Activated CD4-positive, alpha-beta T cell treated with anti-CD3 and anti-CD28 coated beads, Interleukin-2, amount 10 ng/mL, durations not matched to agents 7 days and 5 days (primary cell): Measurements from ENCODE around the gene CLCA2. TPM values are rescaled to one million over a fixed set of nuclear protein-coding genes. Genes with fewer than 3 reads are reported as not detected.

Source experiments
- CTCF ChIA-PET: fragments of 350-600 bp; sonication (Branson Sonifier 250); formaldehyde crosslinking; loops from one replicate; lab custom pipeline; 2021; ENCODE audit warnings: antibody characterized with exemption; lab: Charles Lee
- POLR2A ChIA-PET: fragments of 350-600 bp; sonication (Branson Sonifier 250); formaldehyde crosslinking; loops from one replicate; lab custom pipeline; 2021; ENCODE audit warnings: antibody characterized with exemption; lab: Charles Lee
- DNase-seq: peaks from one replicate; pipeline ENCODE4 v3.0.0-alpha.2; 2020
- H3K27ac Mint-ChIP-seq: one replicate; pipeline ENCODE4 v1.8.0; 2021; ENCODE audit warnings: mild to moderate bottlenecking, moderate library complexity, mixed read lengths
- H3K27me3 Mint-ChIP-seq: one replicate; pipeline ENCODE4 v1.8.0; 2021; ENCODE audit warnings: mixed read lengths
- H3K36me3 Mint-ChIP-seq: one replicate; pipeline ENCODE4 v1.8.0; 2021; ENCODE audit warnings: low read depth, mixed read lengths
- H3K4me1 Mint-ChIP-seq: one replicate; pipeline ENCODE4 v1.8.0; 2021; ENCODE audit warnings: mixed read lengths
- H3K4me3 Mint-ChIP-seq: one replicate; pipeline ENCODE4 v1.8.0; 2021; ENCODE audit warnings: mild to moderate bottlenecking, moderate library complexity, mixed read lengths
- H3K9me3 Mint-ChIP-seq: one replicate; pipeline ENCODE4 v1.8.0; 2021; ENCODE audit warnings: mixed read lengths
- total RNA-seq, 2 experiments: library from RNA; stranded (reverse); gene quantifications; one replicate each; pipeline ENCODE4 v1.2.3, GENCODE V29; 2021

The CLCA2 gene
- total RNA-seq, 2 experiments from 2014 or later, result not detected

- H3K9me3 Mint-ChIP-seq, result no peaks in the 10 kb centered on the region
- ChIA-PET CTCF (no interaction called here), POLR2A (no interaction called here)
- no peaks in the 10 kb centered on the region for H3K4me1 Mint-ChIP-seq
- no peak overlapping the region for H3K27ac Mint-ChIP-seq
- H3K4me3 Mint-ChIP-seq, result no peak overlapping the region
- no peak for DNase-seq
- no peaks in the 10 kb centered on the region for H3K36me3 Mint-ChIP-seq
- H3K27me3 Mint-ChIP-seq, result peaks cover 14% of the 10 kb centered on the region
Observed at GRCh38 chr1:86434059-86434458, 10.1 kb downstream of the CLCA2 start.

- no peaks in the 10 kb centered on the region for H3K36me3 Mint-ChIP-seq
- no peaks in the 10 kb centered on the region for H3K9me3 Mint-ChIP-seq
- POLR2A ChIA-PET, result no interaction called here
- H3K4me1 Mint-ChIP-seq, result no peaks in the 10 kb centered on the region
- H3K27me3 Mint-ChIP-seq, result peaks cover 17% of the 10 kb centered on the region
- no peak for DNase-seq
- no peak overlapping the region for H3K4me3 Mint-ChIP-seq
- CTCF ChIA-PET, result interaction anchor here (1.2 kb wide), 1 partner anchor 51 kb away, joined by 4 read pairs; no protein-coding TSS in a partner anchor
- H3K27ac Mint-ChIP-seq, result no peak overlapping the region
Observed at GRCh38 chr1:86435327-86435726, 11.4 kb downstream of the CLCA2 start.

- no peak for DNase-seq
- POLR2A ChIA-PET, result no interaction called here
- Mint-ChIP-seq H3K4me3 (no peak overlapping the region), H3K36me3 (no peaks in the 10 kb centered on the region), H3K4me1 (no peaks in the 10 kb centered on the region), H3K9me3 (no peaks in the 10 kb centered on the region), H3K27ac (no peak overlapping the region), H3K27me3 (peaks cover 17% of the 10 kb centered on the region)
- CTCF ChIA-PET, result interaction anchor here (1.2 kb wide), 1 partner anchor 52 kb away, joined by 4 read pairs; no protein-coding TSS in a partner anchor
Observed at GRCh38 chr1:86436041-86436440, 12.1 kb downstream of the CLCA2 start.

- H3K27ac Mint-ChIP-seq, result peak overlapping the region; percentile 47
- H3K27me3 Mint-ChIP-seq, result peaks cover 12% of the 10 kb centered on the region
- ChIA-PET POLR2A (no interaction called here), CTCF (no interaction called here)
- no peak overlapping the region for H3K4me3 Mint-ChIP-seq
- peak; percentile 65 for DNase-seq
- no peaks in the 10 kb centered on the region for H3K36me3 Mint-ChIP-seq
- peaks cover 10% of the 10 kb centered on the region for H3K4me1 Mint-ChIP-seq
- H3K9me3 Mint-ChIP-seq, result no peaks in the 10 kb centered on the region
Observed at GRCh38 chr1:86441581-86441980, 17.6 kb downstream of the CLCA2 start.

GRCh38 chr1:86441997-86442396 lies 18.0 kb downstream of the CLCA2 start:
- H3K27ac Mint-ChIP-seq, result no peak overlapping the region
- POLR2A ChIA-PET, result no interaction called here
- H3K36me3 Mint-ChIP-seq, result no peaks in the 10 kb centered on the region
- CTCF ChIA-PET, result no interaction called here
- peaks cover 10% of the 10 kb centered on the region for H3K4me1 Mint-ChIP-seq
- H3K27me3 Mint-ChIP-seq, result peaks cover 9% of the 10 kb centered on the region
- no peaks in the 10 kb centered on the region for H3K9me3 Mint-ChIP-seq
- no peak overlapping the region for H3K4me3 Mint-ChIP-seq
- DNase-seq, result no peak

GRCh38 chr1:86445919-86446318 lies 21.9 kb downstream of the CLCA2 start:
- no peaks in the 10 kb centered on the region for H3K9me3 Mint-ChIP-seq
- POLR2A ChIA-PET, result no interaction called here
- H3K36me3 Mint-ChIP-seq, result no peaks in the 10 kb centered on the region
- no peak overlapping the region for H3K27ac Mint-ChIP-seq
- peaks cover 10% of the 10 kb centered on the region for H3K4me1 Mint-ChIP-seq
- no peak for DNase-seq
- H3K4me3 Mint-ChIP-seq, result no peak overlapping the region
- CTCF ChIA-PET, result no interaction called here
- H3K27me3 Mint-ChIP-seq, result no peaks in the 10 kb centered on the region

- Mint-ChIP-seq H3K9me3 (no peaks in the 10 kb centered on the region), H3K4me3 (no peak overlapping the region), H3K27ac (no peak overlapping the region), H3K4me1 (no peaks in the 10 kb centered on the region), H3K36me3 (no peaks in the 10 kb centered on the region), H3K27me3 (no peaks in the 10 kb centered on the region)
- DNase-seq, result no peak
- ChIA-PET CTCF (no interaction called here), POLR2A (no interaction called here)
Observed at GRCh38 chr1:86447198-86447790, 23.3 kb downstream of the CLCA2 start.

- CTCF ChIA-PET, result no interaction called here
- no peak overlapping the region for H3K27ac Mint-ChIP-seq
- POLR2A ChIA-PET, result no interaction called here
Observed at GRCh38 chr1:86448670-86449069, 24.7 kb downstream of the CLCA2 start.

GRCh38 chr1:86449103-86449502 lies 25.1 kb downstream of the CLCA2 start:
- Mint-ChIP-seq H3K27me3 (no peaks in the 10 kb centered on the region), H3K36me3 (no peaks in the 10 kb centered on the region), H3K9me3 (no peaks in the 10 kb centered on the region), H3K4me3 (no peak overlapping the region), H3K4me1 (no peaks in the 10 kb centered on the region), H3K27ac (no peak overlapping the region)
- DNase-seq, result no peak
- CTCF ChIA-PET, result no interaction called here
- POLR2A ChIA-PET, result no interaction called here

More at GRCh38 chr1:86448670-86449069, 24.7 kb downstream of the CLCA2 start:
- Mint-ChIP-seq H3K27me3 (no peaks in the 10 kb centered on the region), H3K4me1 (no peaks in the 10 kb centered on the region), H3K4me3 (no peak overlapping the region), H3K36me3 (no peaks in the 10 kb centered on the region), H3K9me3 (no peaks in the 10 kb centered on the region)
- no peak for DNase-seq

- Mint-ChIP-seq H3K9me3 (no peaks in the 10 kb centered on the region), H3K36me3 (no peaks in the 10 kb centered on the region), H3K27ac (no peak overlapping the region), H3K27me3 (no peaks in the 10 kb centered on the region), H3K4me3 (no peak overlapping the region), H3K4me1 (no peaks in the 10 kb centered on the region)
- no peak for DNase-seq
- CTCF ChIA-PET, result no interaction called here
- POLR2A ChIA-PET, result interaction anchor here (0.5 kb wide), 1 partner anchor 824 kb away, joined by 3 read pairs; no protein-coding TSS in a partner anchor
Observed at GRCh38 chr1:86450847-86451246, 26.9 kb downstream of the CLCA2 start.

GRCh38 chr1:86453664-86454063 lies 29.7 kb downstream of the CLCA2 start:
- Mint-ChIP-seq H3K9me3 (no peaks in the 10 kb centered on the region), H3K4me1 (no peaks in the 10 kb centered on the region), H3K4me3 (no peak overlapping the region), H3K36me3 (no peaks in the 10 kb centered on the region), H3K27me3 (no peaks in the 10 kb centered on the region), H3K27ac (no peak overlapping the region)
- DNase-seq, result no peak
- ChIA-PET CTCF (no interaction called here), POLR2A (no interaction called here)

- no peaks in the 10 kb centered on the region for H3K4me1 Mint-ChIP-seq
- H3K9me3 Mint-ChIP-seq, result no peaks in the 10 kb centered on the region
- no peaks in the 10 kb centered on the region for H3K27me3 Mint-ChIP-seq
- DNase-seq, result no peak
- H3K4me3 Mint-ChIP-seq, result no peak overlapping the region
- CTCF ChIA-PET, result interaction anchor here (0.6 kb wide), 1 partner anchor 940 kb away, joined by 5 read pairs; no protein-coding TSS in a partner anchor
- no peaks in the 10 kb centered on the region for H3K36me3 Mint-ChIP-seq
- no peak overlapping the region for H3K27ac Mint-ChIP-seq
- POLR2A ChIA-PET, result no interaction called here
Observed at GRCh38 chr1:86455073-86455472, 31.1 kb downstream of the CLCA2 start.

- peaks cover 4% of the 10 kb centered on the region for H3K27me3 Mint-ChIP-seq
- ChIA-PET POLR2A (no interaction called here), CTCF (interaction anchor here (1.4 kb wide), 1 partner anchor 243 kb away, joined by 4 read pairs; the partner anchor contains the start of gene SH3GLB1)
- DNase-seq, result no peak
- no peaks in the 10 kb centered on the region for H3K9me3 Mint-ChIP-seq
- no peaks in the 10 kb centered on the region for H3K36me3 Mint-ChIP-seq
- H3K27ac Mint-ChIP-seq, result no peak overlapping the region
- H3K4me3 Mint-ChIP-seq, result no peak overlapping the region
- H3K4me1 Mint-ChIP-seq, result no peaks in the 10 kb centered on the region
Observed at GRCh38 chr1:86460998-86461397, 37.0 kb downstream of the CLCA2 start.

- CTCF ChIA-PET, result no interaction called here
- Mint-ChIP-seq H3K27ac (no peak overlapping the region), H3K4me1 (no peaks in the 10 kb centered on the region), H3K4me3 (no peak overlapping the region), H3K9me3 (no peaks in the 10 kb centered on the region), H3K36me3 (no peaks in the 10 kb centered on the region), H3K27me3 (peaks cover 7% of the 10 kb centered on the region)
- POLR2A ChIA-PET, result no interaction called here
- no peak for DNase-seq
Observed at GRCh38 chr1:86461482-86461881, 37.5 kb downstream of the CLCA2 start.
